Upper lobe of left lung (tissue), 6 donors: ENCODE measurements around the gene ITGA8. TPM values are rescaled to one million over a fixed set of nuclear protein-coding genes. Genes with fewer than 3 reads are reported as not detected.

Source experiments
- ATAC-seq, 2 donors: fragments of 200-7000 bp; cut with Tn5 transposase; one replicate each; pipeline ENCODE4 v1.9.1; 2022; ENCODE audit warnings: mild to moderate bottlenecking in 2 of 2, moderate library complexity in 2 of 2; ENCODE audit not compliant: low FRiP score in 2 of 2
- DNase-seq, 2 donors: peaks; one replicate each; pipeline ENCODE4 v3.0.0-alpha.2; 2019 to 2020
- H3K27ac ChIP-seq, 4 donors: fragments of 200-600 bp; sonication (generic); one replicate each; pipeline ENCODE4 v1.5.1; 2016 to 2019
- H3K27me3 ChIP-seq, 4 donors: fragments of 200-600 bp; sonication (generic); one replicate each; pipeline ENCODE4 v1.5.1; 2017 to 2019
- H3K36me3 ChIP-seq, 4 donors: fragments of 200-600 bp; sonication (generic); one replicate each; pipeline ENCODE4 v1.5.1; 2016 to 2019
- H3K4me1 ChIP-seq, 4 donors: fragments of 200-600 bp; sonication (generic); one replicate each; pipeline ENCODE4 v1.5.1; 2018 to 2019
- H3K4me3 ChIP-seq, 4 donors: fragments of 200-600 bp; sonication (generic); one replicate each; pipeline ENCODE4 v1.5.1; 2017 to 2019; ENCODE audit warnings: mild to moderate bottlenecking in 2 of 4, moderate library complexity in 1 of 4
- H3K9me3 ChIP-seq, 4 donors: fragments of 200-600 bp; sonication (generic); one replicate each; pipeline ENCODE4 v1.5.1; 2018 to 2019
- CTCF ChIP-seq, 6 experiments: fragments of 450-650 bp in 4 of 6; fragments of 200-600 bp in 2 of 6; sonication (generic) in 2 of 6; IDR thresholded peaks; one replicate each; pipeline ENCODE4 v1.5.1; 2016 to 2019; ENCODE audit warnings: antibody characterized with exemption in 6 of 6
- EP300 ChIP-seq, 4 donors: sonication (generic); formaldehyde crosslinking; IDR thresholded peaks; one replicate each; pipeline ENCODE4 v1.5.1; 2017; ENCODE audit warnings: antibody characterized with exemption in 4 of 4, control low read depth in 2 of 4
- POLR2A ChIP-seq, 4 donors: fragments of 450-650 bp; IDR thresholded peaks; one replicate each; pipeline ENCODE4 v1.5.1; 2016 to 2017; ENCODE audit warnings: antibody characterized with exemption in 4 of 4, mild to moderate bottlenecking in 2 of 4
- POLR2AphosphoS5 ChIP-seq, 2 donors: sonication (generic); formaldehyde crosslinking; IDR thresholded peaks; one replicate each; pipeline ENCODE4 v1.5.1; 2017; ENCODE audit warnings: antibody characterized with exemption in 2 of 2
- WGBS, 2 donors: methylation state at CpG; one replicate each; pipeline ENCODE4 v1.1.5; 2017 to 2018; 5-methylcytosine and 5-hydroxymethylcytosine counted together
- total RNA-seq, 6 donors: library from RNA; depleted of rRNA in 4 of 6; stranded (reverse); fragments of >200 nt in 4 of 6; gene quantifications; one replicate each; pipeline versions ENCODE4 v1.1.0 to v1.2.1, GENCODE V29; 2016 to 2021
- donor health status: DM: no; HTN: no; CAD: no; lungs with moderate emphysema.
- donor health status: DM: no; HTN: yes; CAD: no; lungs with severe emphysema.

ITGA8 gene
- total RNA-seq, 6 donors from 2014 or later, result 18.2 to 40.3 (median 26.4) TPM

- no peak for DNase-seq
- no peak for TF ChIP-seq EP300 (IDR thresholded peaks at IDR 0.05)
- no peak for TF ChIP-seq POLR2A (IDR thresholded peaks at IDR 0.05)
- TF ChIP-seq CTCF (IDR thresholded peaks at IDR 0.05), result peak in 1 of 6 experiments; percentile 4
- TF ChIP-seq POLR2AphosphoS5 (IDR thresholded peaks at IDR 0.05), result no peak
- ATAC-seq, result no peak
- Histone ChIP-seq H3K36me3 (no peaks in the 10 kb centered on the region), H3K27ac (no peak overlapping the region), H3K27me3 (no peaks in the 10 kb centered on the region), H3K4me3 (no peak overlapping the region), H3K9me3 (no peaks in the 10 kb centered on the region), H3K4me1 (peaks cover 0 to 7% (median 2%) of the 10 kb centered on the region in 4 donors)
- 38 to 60% methylated on average over 1 of the region's 1 CpG for WGBS, 2 donors
Measured at GRCh38 chr10:15726042-15726441, 6.3 kb upstream of the ITGA8 start.

GRCh38 chr10:15725603-15726002 is 5.9 kb upstream of the ITGA8 start:
- ATAC-seq, result peak in 1 of 2 donors; percentile 74
- 3% methylated on average over 2 of the region's 2 CpGs; no CpG with 5 or more reads in 1 of the 2 donors for WGBS, 2 donors

GRCh38 chr10:15724683-15725082 is 5.0 kb upstream of the ITGA8 start:
- no peak for ATAC-seq
- DNase-seq, result no peak
- Histone ChIP-seq H3K27me3 (no peaks in the 10 kb centered on the region), H3K4me1 (peaks cover 0 to 12% (median 6%) of the 10 kb centered on the region in 4 donors), H3K27ac (no peak overlapping the region), H3K9me3 (no peaks in the 10 kb centered on the region), H3K36me3 (no peaks in the 10 kb centered on the region), H3K4me3 (no peak overlapping the region)
- 70 to 84% methylated on average over 2 of the region's 2 CpGs for WGBS, 2 donors
- TF ChIP-seq CTCF (IDR thresholded peaks at IDR 0.05) (no peak), POLR2AphosphoS5 (IDR thresholded peaks at IDR 0.05) (no peak), POLR2A (IDR thresholded peaks at IDR 0.05) (no peak), EP300 (IDR thresholded peaks at IDR 0.05) (no peak)

More at GRCh38 chr10:15725603-15726002, 5.9 kb upstream of the ITGA8 start:
- TF ChIP-seq POLR2A (IDR thresholded peaks at IDR 0.05), result no peak
- no peak for TF ChIP-seq POLR2AphosphoS5 (IDR thresholded peaks at IDR 0.05)
- TF ChIP-seq CTCF (IDR thresholded peaks at IDR 0.05), result peak in 5 of 6 experiments; percentile 15 to 42 (median 29)
- no peak for TF ChIP-seq EP300 (IDR thresholded peaks at IDR 0.05)
- Histone ChIP-seq H3K4me3 (no peak overlapping the region), H3K36me3 (no peaks in the 10 kb centered on the region), H3K9me3 (no peaks in the 10 kb centered on the region), H3K27me3 (no peaks in the 10 kb centered on the region), H3K4me1 (peaks cover 0 to 7% (median 2%) of the 10 kb centered on the region in 4 donors), H3K27ac (no peak overlapping the region)
- no peak for DNase-seq

GRCh38 chr10:15723803-15724202 is 4.1 kb upstream of the ITGA8 start:
- no peaks in the 10 kb centered on the region for H3K36me3 ChIP-seq
- no peak for DNase-seq
- H3K27me3 ChIP-seq, result peaks cover 0 to 3% (median under 1%) of the 10 kb centered on the region in 4 donors
- H3K27ac ChIP-seq, result no peak overlapping the region
- H3K4me1 ChIP-seq, result peaks cover 0 to 19% (median 9%) of the 10 kb centered on the region in 4 donors
- no peaks in the 10 kb centered on the region for H3K9me3 ChIP-seq
- ATAC-seq, result no peak
- TF ChIP-seq EP300 (IDR thresholded peaks at IDR 0.05) (no peak), POLR2A (IDR thresholded peaks at IDR 0.05) (no peak), POLR2AphosphoS5 (IDR thresholded peaks at IDR 0.05) (no peak), CTCF (IDR thresholded peaks at IDR 0.05) (no peak)
- WGBS, 2 donors, result 75 to 81% methylated on average over 4 of the region's 4 CpGs
- no peak overlapping the region for H3K4me3 ChIP-seq

- H3K27me3 ChIP-seq, result peaks cover 0 to 3% (median 1%) of the 10 kb centered on the region in 4 donors
- no peak overlapping the region for H3K4me3 ChIP-seq
- H3K36me3 ChIP-seq, result no peaks in the 10 kb centered on the region
- ATAC-seq (no peak), DNase-seq (no peak)
- H3K4me1 ChIP-seq, result peaks cover 0 to 19% (median 9%) of the 10 kb centered on the region in 4 donors
- TF ChIP-seq EP300 (IDR thresholded peaks at IDR 0.05) (no peak), POLR2A (IDR thresholded peaks at IDR 0.05) (no peak), POLR2AphosphoS5 (IDR thresholded peaks at IDR 0.05) (no peak), CTCF (IDR thresholded peaks at IDR 0.05) (no peak)
- H3K9me3 ChIP-seq, result no peaks in the 10 kb centered on the region
- H3K27ac ChIP-seq, result no peak overlapping the region
- WGBS, 2 donors, result 81 to 83% methylated on average over 13 of the region's 13 CpGs
Measured at GRCh38 chr10:15720635-15721287, 1.0 kb upstream of the ITGA8 start.
